ENCODE measurements around the gene ARID1B. TPM values are rescaled to one million over a fixed set of nuclear protein-coding genes. Genes with fewer than 3 reads are reported as not detected.

ARID1B gene
- total and polyA plus RNA-seq, 4 donors, result 7.0 to 49.0 (median 24.2) TPM

DNA sequence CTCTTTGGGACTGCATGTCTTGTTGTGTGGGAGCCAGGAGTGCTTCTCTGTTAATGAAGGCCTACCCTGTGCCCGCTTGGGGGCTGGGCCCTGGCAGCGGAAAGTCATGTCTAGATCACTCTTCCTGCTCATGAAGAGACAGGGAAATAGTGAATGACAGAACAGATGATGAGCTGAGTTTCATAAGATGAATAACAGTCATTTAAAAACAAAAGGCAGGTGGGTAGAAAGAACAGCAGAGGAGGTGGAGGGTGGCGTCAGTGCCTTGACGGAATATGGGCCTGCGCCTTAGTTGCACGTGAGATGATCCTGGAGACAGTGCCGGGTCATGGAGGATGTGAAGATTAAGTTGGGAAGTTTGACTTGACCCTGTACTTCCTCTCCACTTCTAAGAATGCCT, 85.5 kb downstream of the ARID1B start:
- Histone ChIP-seq H3K27ac (ENCODE audit: low read depth in 1 of 2, low read length in 2 of 2) (no peak overlapping the region), H3K36me3 (ENCODE audit: control insufficient read depth in 4 of 4, insufficient read depth in 3 of 4, low read depth in 1 of 4, low read length in 3 of 4) (no peaks in the 10 kb centered on the region), H3K9ac (ENCODE audit: low read depth in 1 of 2, low read length in 2 of 2) (no peak overlapping the region), H3K4me1 (ENCODE audit: control insufficient read depth in 4 of 4, insufficient read depth in 4 of 4, low read length in 3 of 4) (peaks cover 0 to 7% (median 0%) of the 10 kb centered on the region in 4 donors), H3K27me3 (ENCODE audit: control insufficient read depth in 4 of 4, insufficient read depth in 4 of 4, low read length in 3 of 4) (no peaks in the 10 kb centered on the region), H3K4me3 (ENCODE audit: low read depth in 1 of 3, low read length in 3 of 3) (no peak overlapping the region), H3K9me3 (ENCODE audit: control insufficient read depth in 4 of 4, low read length in 3 of 4) (no peaks in the 10 kb centered on the region)
- WGBS, result 86% methylated on average over 7 of the region's 7 CpGs
- no peak for DNase-seq (ENCODE audit: low spot score)
- TF ChIP-seq JUND (IDR thresholded peaks at IDR 0.05) (no peak), HNF4G (IDR thresholded peaks at IDR 0.05) (no peak), ZBTB33 (IDR thresholded peaks at IDR 0.05) (no peak), REST (IDR thresholded peaks at IDR 0.05) (no peak), FOXA1 (IDR thresholded peaks at IDR 0.05) (no peak), NR2F2 (IDR thresholded peaks at IDR 0.05) (no peak), RAD21 (IDR thresholded peaks at IDR 0.05) (no peak), RXRA (IDR thresholded peaks at IDR 0.05) (no peak), GABPA (IDR thresholded peaks at IDR 0.05 in 1 of 2, conservative IDR thresholded peaks at IDR 0.05 in 1 of 2) (no peak), HNF4A (conservative IDR thresholded peaks at IDR 0.05) (no peak), EGR1 (IDR thresholded peaks at IDR 0.05; ENCODE audit: low read depth in 2 of 2) (no peak), FOXA2 (IDR thresholded peaks at IDR 0.05) (no peak), TAF1 (conservative IDR thresholded peaks at IDR 0.05) (no peak), YY1 (IDR thresholded peaks at IDR 0.05) (no peak)
- TF ChIP-seq, protein P1, sequence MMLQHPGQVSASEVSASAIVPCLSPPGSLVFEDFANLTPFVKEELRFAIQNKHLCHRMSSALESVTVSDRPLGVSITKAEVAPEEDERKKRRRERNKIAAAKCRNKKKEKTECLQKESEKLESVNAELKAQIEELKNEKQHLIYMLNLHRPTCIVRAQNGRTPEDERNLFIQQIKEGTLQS (IDR thresholded peaks at IDR 0.05), result no peak
- TF ChIP-seq, protein P2, sequence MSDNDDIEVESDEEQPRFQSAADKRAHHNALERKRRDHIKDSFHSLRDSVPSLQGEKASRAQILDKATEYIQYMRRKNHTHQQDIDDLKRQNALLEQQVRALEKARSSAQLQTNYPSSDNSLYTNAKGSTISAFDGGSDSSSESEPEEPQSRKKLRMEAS (IDR thresholded peaks at IDR 0.05), result no peak
- TF ChIP-seq, protein P3, sequence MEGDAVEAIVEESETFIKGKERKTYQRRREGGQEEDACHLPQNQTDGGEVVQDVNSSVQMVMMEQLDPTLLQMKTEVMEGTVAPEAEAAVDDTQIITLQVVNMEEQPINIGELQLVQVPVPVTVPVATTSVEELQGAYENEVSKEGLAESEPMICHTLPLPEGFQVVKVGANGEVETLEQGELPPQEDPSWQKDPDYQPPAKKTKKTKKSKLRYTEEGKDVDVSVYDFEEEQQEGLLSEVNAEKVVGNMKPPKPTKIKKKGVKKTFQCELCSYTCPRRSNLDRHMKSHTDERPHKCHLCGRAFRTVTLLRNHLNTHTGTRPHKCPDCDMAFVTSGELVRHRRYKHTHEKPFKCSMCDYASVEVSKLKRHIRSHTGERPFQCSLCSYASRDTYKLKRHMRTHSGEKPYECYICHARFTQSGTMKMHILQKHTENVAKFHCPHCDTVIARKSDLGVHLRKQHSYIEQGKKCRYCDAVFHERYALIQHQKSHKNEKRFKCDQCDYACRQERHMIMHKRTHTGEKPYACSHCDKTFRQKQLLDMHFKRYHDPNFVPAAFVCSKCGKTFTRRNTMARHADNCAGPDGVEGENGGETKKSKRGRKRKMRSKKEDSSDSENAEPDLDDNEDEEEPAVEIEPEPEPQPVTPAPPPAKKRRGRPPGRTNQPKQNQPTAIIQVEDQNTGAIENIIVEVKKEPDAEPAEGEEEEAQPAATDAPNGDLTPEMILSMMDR (IDR thresholded peaks at IDR 0.05; ENCODE audit: low read depth, low read length, missing input control), result no peak

DNA sequence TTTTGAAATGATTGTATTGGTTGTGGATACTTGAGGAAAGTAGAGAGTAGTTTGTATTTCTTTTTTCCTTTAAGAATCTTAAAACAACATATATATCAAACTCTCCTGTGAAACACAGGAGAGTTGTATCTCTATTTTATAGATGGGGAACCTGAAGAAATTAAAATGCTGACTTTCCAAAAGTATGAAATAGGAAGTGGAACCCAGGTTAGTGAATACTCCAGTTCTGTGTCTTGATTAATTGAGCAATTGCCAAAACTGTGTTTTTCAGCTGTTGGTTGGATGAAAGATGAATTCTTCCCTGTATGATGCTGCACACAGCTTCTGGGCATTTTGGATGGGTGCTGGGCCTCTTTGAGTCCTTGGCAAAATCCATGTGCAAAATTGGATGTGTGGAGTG, 86.3 kb downstream of the ARID1B start:
- H3K27me3 ChIP-seq (ENCODE audit: control insufficient read depth in 4 of 4, insufficient read depth in 4 of 4, low read length in 3 of 4), result no peaks in the 10 kb centered on the region
- no peak overlapping the region for H3K9ac ChIP-seq (ENCODE audit: low read depth in 1 of 2, low read length in 2 of 2)
- H3K4me1 ChIP-seq (ENCODE audit: control insufficient read depth in 4 of 4, insufficient read depth in 4 of 4, low read length in 3 of 4), result peaks cover 0 to 7% (median 0%) of the 10 kb centered on the region in 4 donors
- no peaks in the 10 kb centered on the region for H3K36me3 ChIP-seq (ENCODE audit: control insufficient read depth in 4 of 4, insufficient read depth in 3 of 4, low read depth in 1 of 4, low read length in 3 of 4)
- H3K9me3 ChIP-seq (ENCODE audit: control insufficient read depth in 4 of 4, low read length in 3 of 4), result no peaks in the 10 kb centered on the region
- DNase-seq (ENCODE audit: low spot score), result no peak
- no peak overlapping the region for H3K27ac ChIP-seq (ENCODE audit: low read depth in 1 of 2, low read length in 2 of 2)
- H3K4me3 ChIP-seq (ENCODE audit: low read depth in 1 of 3, low read length in 3 of 3), result no peak overlapping the region
- TF ChIP-seq RAD21 (IDR thresholded peaks at IDR 0.05), result no peak
- TF ChIP-seq REST (IDR thresholded peaks at IDR 0.05), result no peak
- TF ChIP-seq TAF1 (conservative IDR thresholded peaks at IDR 0.05), result no peak
- TF ChIP-seq SP1 (IDR thresholded peaks at IDR 0.05), result no peak

Measured in liver (tissue), 9 donors.